Adrenal gland (tissue), 5 donors: ENCODE results near the gene TNFRSF18.

Experiments
- CTCF ChIP-seq, 6 experiments: fragments of 450-650 bp in 4 of 6; fragments of 200-600 bp in 2 of 6; sonication (generic) in 1 of 6; IDR thresholded peaks; 1 replicate in 5 of 6; 2 replicates in 1 of 6; pipeline versions ENCODE4 v1.5.1 to v1.8.0; 2016 to 2021; ENCODE audit warnings: antibody characterized with exemption in 6 of 6, mild to moderate bottlenecking in 2 of 6, moderate library complexity in 1 of 6
- POLR2A ChIP-seq, 2 donors: fragments of 450-650 bp; IDR thresholded peaks; one replicate each; pipeline ENCODE4 v1.6.1; 2017; ENCODE audit warnings: antibody characterized with exemption in 2 of 2, mild to moderate bottlenecking in 2 of 2, moderate library complexity in 1 of 2
- donor health status: DM: no; HTN: no; CAD: no.

GRCh38 chr1:1183833-1184775 lies 22.3 kb downstream of the TNFRSF18 start:
- TF ChIP-seq CTCF (IDR thresholded peaks at IDR 0.05) (no peak), POLR2A (IDR thresholded peaks at IDR 0.05) (no peak)
